HG03175 (cell line): ENCODE results near the gene HECTD3.
"Not testable (repeated sequence)": the region's sequence is repeated elsewhere in the genome, so short reads cannot be mapped to it uniquely, and the experiment has no call there.

Source experiments
- ATAC-seq: cut with Tn5 transposase; IDR thresholded peaks from one replicate; pipeline ENCODE4 v1.9.1; 2021; ENCODE audit warnings: mild to moderate bottlenecking, moderate library complexity; ENCODE audit not compliant: unreplicated experiment

The HECTD3 gene

DNA sequence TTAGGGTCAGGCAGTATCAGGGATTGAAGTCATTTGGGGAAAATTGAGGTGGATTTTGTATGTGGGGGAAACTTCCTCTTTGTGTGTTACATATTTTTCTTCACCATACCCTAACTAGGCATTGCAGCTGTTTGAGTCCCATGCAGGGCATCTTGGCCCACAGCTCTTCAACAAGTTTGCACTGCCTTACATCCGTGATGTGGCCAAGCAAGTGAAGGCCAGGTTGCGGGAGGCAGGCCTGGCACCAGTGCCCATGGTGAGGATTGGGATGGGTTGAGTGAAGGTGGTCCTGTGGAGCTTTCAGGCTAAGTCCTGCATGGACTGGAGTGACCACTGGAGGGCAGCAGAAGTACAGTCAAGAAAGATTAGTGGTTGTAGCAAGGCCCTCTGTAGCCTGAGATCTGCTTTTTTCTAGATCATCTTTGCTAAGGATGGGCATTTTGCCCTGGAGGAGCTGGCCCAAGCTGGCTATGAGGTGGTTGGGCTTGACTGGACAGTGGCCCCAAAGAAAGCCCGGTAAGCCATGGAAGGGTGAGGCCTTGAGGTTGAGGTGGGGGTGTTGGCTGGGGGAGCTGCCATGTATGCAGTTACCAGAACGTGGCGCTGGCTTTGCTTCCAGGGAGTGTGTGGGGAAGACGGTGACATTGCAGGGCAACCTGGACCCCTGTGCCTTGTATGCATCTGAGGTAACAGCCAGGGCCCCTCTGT is 3.4 kb upstream of the HECTD3 start:
- no peak for ATAC-seq

DNA sequence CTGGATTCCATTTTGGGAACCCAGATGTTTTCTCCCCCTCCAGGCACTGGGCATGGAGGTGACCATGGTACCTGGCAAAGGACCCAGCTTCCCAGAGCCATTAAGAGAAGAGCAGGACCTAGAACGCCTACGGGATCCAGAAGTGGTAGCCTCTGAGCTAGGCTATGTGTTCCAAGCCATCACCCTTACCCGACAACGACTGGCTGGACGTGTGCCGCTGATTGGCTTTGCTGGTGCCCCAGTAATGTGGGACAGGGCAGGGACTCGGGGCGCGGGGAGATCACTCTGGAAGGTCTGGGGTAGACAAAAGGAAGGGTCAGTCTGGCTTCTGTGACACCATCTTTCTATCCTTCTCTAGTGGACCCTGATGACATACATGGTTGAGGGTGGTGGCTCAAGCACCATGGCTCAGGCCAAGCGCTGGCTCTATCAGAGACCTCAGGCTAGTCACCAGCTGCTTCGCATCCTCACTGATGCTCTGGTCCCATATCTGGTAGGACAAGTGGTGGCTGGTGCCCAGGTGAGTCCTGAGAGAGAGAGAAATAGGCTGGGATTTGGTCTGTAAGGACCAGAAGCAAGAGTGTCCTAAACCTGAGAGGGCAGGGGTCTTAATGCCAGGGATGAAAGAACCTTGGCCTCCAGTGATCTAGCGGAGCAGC is 2.6 kb upstream of the HECTD3 start:
- ATAC-seq, result no peak

DNA sequence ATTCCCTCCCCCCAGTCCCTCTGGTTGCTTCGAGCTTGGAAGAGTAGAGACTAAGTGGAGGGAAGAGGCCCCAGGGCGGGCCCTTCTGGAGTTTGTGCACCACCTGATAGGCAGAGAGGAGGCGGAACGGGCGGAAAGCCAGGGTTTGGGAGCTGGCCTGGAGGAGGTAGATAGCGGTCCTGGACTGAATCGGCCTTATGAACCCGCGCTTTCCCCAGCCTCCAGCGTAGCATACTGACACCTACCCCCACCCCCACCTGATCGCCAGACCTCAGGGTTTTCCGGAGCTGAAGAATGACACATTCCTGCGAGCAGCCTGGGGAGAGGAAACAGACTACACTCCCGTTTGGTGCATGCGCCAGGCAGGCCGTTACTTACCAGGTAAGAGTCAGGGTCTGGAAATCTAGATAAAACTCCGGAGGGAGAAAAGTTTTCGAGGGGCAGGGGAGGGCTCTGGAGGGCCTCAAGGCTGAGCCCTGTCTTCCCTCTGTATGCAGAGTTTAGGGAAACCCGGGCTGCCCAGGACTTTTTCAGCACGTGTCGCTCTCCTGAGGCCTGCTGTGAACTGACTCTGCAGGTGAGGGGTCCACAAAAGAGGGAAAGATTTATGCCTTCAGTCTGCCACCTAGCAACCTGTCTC is 1.6 kb upstream of the HECTD3 start:
- ATAC-seq, result no peak

DNA sequence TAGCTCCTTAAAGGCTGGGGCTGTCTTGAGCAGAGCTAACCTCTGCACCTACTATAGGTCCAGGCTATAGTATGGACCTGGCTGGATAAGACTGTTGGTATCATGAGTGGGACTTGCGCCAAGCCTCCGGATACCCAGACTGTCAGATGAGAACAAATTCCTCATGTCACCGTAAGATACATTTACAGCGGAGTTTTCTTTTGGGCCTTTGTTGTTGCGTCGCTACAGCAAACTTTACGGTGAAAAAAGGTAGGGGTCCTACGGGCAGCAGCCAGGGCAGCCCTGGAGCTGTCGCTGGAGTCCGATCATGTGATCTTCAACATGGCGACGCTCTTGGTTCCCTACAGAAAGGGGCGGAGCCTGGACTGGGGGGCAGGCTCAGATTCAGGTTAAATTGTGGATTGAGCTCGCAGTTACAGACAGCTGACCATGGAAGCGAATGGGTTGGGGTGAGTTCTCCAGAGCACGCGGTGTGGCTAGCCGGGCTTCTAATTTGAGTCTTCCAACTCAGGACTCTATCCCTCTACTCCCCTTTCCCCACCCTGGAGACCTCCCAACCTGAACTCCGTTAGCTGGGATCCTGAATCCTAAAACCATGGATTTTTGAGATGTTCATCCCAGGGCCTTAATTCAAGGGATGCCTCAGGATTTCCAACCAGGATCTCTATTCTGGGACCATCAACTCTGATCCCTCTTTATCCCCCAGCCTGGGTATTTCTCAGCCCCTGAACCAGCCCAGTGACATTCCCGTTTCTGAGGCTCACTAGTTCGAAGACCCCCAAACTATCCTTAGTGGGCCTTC is 914 bp upstream of the HECTD3 start, which contains the start of gene UROD:
UROD (plus strand) TSS at position 418 of the 802 bp plus-strand sequence; CDS start at position 430, 12 bp downstream.
- peak; percentile 68 for ATAC-seq

DNA sequence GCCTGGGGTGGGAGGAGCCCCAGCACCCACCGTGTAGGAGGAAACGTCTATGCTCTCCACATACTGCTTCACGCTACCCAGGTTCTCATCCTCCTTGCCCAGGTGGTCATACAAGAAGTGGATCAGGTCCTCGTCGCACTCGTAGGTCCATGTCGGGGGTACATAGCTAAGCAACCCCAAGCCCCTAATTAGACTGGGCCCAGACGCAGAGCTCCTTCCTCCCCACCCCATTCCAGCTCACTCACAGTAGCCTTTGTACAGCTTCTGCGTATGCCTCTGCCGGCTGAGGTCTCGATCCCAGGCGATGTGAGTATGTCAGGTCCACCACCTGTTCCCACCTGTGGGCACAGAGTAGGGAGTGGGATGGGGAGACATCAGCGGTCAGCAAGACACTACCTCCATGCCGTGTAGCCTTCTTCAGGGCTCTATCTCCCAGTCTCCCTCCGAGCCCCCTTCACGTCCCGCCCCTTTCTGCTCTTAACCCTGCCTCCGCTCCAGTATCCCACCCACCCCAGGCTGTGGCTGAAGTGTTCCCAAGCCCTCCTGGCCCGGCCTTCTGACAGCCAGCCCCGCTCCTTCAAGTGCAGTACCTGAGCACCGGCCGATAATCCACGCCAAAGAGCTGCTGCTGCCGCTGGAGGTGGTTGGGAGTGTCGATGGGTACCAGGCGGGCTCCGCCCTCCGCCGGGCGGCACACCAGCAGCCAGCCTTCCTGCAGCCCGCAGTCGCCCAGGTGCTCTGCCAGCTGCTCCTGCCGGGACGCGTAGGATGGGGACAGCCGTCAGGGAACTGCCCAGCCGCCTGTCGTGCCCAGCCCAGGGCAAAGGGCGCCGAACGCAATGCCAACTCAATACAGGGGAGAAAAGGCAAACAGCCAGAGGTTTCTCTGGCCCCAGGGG is 919 bp downstream of the HECTD3 start:
- ATAC-seq, result no peak

DNA sequence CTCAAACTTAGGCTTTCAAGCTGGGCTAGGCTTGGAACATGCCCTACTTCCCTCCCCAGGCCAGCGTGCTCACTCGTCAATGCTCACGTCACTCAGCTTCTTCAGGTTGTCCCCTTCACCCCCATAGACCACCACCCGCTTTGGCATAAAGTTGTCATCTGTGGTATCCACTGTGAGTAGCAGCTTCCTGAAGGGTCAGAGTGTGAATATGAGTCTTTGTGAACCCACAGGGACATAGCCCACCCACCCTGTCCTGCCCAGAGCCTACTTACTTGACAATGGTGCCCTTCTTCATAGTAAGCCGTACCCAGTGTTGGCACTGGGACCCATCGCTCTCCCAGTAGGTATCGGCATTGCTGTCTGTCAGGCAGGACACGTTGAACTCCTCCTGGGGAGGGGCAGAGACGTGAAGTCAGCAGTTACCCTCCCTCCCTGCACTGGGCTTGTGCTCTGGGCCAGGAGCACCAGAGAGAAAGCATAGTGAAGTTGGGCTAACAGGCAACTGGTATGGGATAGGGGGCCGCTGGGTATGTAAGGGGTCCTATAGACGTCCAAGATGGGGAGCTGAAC is 1.7 kb downstream of the HECTD3 start:
- ATAC-seq, result no peak

DNA sequence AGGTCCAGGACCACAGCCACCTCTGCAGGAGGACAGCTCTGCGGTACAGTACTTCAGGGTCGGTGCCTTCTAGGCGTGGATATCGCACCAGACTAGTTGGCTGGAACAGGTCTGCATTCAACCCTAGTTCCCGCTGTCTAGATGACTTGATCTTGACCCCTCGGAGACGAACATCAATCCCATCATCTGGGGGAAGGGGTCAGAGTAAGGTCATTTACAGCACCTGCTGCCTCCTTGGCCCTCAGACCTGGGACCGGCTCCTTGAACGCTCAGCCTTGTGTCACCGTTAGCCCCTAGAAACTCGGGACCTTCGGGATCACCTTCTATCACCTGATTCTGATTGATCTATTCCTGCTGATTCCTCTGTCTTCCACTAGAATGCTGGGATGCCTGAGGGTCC is 2.6 kb downstream of the HECTD3 start:
- no peak for ATAC-seq

DNA sequence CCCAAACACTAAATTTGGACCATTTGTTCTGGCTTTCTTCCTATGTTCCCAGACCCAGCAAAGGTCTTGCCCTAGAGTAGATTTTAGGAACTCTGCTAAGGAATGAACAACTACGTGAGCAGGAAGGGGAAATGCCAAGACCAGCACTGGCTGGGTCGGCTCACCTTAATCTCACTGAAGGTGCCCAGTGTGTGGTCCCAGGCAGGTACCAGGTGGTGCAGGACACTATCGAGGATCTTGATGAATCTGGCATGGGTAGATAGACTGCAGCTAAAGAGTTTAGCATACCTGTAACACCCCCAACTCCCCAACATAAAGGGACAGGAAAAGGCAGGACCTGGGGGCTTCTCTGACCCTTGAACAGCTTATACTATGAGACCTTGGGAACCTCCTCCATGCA is 3.0 kb downstream of the HECTD3 start:
- ATAC-seq, result no peak

DNA sequence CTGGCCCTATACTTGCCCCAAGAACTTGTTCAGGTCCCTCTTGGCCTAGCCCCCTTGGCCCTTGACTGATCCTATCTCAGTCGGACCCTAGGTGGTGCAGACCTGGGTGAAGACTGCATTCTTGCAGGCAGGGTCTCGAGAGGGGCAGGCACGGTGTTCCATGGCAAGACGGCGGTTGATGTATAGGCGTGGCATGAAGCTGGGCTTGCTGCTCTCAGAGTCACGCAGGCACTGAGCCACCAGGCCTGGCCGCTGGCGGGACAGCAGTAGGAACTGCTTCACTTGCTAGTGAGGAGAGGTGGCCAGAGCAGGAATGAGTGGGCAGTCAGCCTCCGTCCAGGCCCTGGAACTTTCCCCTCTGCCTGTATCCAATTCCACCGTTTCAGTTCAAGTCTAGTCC is 3.8 kb downstream of the HECTD3 start:
- ATAC-seq, result no peak

DNA sequence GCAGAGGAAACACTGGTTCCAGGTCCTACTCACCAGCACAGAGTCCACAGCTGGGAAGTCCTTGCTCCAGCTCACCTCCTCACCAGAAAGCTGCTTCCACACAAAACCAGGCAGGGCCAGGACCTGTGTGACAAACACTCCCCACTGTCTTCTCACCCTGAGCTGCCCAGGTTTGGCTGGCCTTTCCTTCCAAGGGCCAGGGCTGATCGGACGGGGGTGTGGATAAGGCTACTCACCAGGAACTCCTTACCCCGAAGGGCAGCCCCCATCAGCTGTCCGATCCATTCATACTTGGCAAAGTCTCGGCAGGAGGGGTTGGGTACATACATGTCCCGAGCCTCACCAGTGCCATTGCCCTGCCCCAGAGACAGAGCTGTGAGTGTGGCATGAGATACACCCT is 5.4 kb downstream of the HECTD3 start:
- no peak for ATAC-seq

DNA sequence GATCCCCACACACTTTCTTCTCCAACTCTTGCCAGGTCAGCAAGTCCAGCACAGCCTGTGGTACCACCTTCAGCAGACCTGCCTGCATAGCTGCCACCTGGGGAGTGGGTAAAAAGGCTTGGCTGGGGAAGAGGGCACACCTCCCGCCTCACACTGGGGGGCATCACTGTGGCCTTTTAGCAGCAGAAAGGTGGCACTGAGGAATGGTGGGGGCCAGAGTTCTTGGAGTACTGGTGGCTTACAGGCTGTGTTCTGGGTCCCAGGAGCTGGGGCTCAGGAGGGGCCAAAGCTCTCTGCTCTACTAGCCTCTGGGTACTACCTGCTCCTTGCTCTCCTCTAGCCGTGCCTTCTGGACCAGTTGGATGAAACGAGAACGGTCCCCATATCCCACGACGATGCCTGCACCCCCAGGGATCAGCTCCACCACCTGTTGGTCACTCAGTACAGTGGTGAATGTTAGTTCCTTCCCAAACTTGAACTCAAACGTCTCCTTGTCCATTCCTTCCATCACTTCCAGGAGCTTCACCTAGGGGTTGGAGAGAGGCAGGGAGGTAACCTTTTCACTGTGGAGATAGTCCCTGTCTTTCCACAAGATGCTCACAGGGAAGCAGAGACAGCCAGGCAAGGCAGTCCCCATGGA is 6.7 kb downstream of the HECTD3 start:
- ATAC-seq, result no peak

DNA sequence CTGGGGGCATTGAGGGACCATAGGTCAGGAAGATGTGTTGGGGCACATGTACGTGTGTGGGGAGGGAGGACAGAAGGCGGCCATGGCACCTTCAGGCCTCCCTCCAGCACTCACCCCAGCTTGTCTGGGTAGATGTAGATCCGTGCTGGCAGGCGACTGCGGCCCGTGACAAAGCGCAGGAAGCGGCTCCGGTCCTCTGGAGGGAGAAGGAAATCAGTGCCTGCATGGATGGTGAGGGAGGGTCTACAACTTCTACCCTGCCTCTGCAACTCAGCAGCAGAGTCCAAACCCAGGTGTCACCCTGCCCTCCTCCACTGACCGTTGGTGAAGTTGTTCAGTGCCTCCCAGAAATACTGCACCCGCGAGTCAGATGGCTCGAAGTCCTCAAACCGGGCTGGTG is 7.4 kb downstream of the HECTD3 start:
- ATAC-seq, result no peak

DNA sequence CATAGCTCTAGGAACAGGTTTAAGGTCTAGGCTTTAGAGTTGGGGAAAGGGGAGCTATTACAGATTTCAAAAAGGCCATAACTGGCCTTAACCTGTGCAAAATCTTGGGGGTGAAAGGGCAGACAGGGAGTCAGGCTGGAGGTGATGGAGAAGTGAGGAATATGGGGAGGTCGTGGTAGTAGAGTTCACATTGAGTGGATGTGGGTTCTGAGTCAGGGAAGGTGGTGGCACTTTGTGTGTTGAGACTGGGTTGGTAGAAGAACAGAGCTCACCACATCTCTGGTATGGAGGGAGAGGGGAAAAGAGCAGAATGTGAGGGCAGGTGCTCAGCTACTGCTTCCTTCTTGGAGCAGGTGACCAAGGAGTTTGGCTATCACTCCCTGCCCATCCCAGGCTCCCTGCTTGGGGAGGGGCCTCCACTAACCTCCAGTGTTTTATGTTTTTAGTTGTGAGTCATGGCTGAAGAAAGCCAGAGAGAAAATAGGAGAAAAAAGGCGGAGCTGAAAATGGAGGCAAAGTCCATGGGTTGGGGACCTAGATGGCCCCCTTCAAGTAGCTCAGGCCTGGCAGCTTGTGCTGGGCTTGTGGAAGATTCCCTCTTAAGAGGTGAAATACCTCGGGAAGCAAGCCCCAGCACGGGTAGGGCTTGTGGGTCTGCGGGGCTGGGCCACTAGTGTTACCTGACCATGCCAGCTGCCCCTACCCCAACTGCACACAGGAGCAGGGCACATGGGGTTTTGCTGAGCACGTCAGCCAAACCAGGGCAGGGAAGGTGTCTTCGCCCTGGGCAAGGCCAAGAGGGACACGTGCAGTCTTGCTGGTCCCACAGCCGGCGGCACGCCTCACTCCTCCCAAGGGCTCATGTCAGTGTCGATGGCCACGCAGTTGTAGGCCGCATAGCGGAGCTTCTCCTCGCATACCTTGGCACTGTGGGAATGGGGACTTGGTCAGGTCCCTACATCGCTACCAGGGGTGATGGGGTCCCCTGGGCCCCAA is 8.2 kb downstream of the HECTD3 start:
- ATAC-seq, result no peak

DNA sequence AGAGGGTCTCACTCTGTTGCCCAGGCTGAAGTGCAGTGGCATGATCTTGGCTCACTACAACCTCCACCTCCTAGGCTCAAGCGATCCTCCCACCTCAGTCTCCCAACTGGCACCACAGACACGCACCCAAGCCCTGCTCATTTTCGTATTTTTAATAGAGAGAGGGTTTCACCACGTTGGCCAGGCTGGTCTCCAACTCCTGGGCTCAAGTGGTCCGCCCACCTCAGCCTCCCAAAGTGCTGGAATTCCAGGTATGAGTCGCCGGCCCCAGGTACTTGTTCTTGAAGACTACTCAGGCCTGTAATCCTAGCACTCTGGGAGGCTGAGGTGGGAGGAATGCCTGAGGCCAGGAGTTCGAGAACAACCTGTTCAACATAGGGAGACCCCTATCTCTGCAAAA is 9.5 kb downstream of the HECTD3 start:
- ATAC-seq, result not testable (repeated sequence)

DNA sequence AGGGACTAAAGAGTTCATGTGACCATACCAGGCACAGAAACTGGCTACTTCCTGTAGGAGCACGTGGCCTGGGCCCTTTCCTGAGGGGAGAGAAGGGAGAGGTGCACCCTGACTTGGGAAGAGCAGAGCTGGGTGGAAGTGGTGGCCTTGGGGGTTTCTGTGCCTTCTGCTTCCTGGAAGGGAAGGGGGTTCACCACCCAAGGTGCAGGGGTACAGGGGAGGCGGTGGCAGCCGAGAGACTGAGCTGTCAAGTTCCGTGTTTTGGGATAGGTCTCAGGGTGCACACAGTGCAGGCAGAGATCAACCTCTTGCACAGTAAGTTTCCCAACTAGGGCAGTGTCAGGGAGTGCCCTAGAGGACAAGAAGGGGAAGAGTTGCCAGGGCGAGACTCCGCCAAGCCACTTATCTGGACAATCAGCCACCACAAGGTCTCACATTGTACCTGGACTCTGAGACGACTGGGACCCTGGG is 10.1 kb downstream of the HECTD3 start:
- no peak for ATAC-seq

DNA sequence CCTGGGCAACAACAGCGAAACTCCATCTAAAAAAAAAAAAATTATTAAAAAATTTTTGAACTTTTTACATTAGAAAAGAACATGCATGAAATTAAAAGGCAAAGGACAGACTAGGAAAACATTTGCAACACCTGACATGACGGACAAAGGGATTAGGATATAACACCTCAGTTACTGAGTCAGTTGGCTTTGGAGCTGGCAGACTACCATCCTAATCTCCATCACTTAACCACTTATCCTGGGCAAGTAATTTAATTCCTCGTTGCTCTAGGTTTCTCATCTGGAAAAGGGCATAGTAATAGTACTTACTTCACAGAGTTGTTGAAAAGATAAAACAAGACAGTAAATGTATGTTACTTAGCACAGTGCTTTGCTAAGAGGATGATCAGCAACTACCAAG is 11.9 kb downstream of the HECTD3 start:
- ATAC-seq, result no peak

DNA sequence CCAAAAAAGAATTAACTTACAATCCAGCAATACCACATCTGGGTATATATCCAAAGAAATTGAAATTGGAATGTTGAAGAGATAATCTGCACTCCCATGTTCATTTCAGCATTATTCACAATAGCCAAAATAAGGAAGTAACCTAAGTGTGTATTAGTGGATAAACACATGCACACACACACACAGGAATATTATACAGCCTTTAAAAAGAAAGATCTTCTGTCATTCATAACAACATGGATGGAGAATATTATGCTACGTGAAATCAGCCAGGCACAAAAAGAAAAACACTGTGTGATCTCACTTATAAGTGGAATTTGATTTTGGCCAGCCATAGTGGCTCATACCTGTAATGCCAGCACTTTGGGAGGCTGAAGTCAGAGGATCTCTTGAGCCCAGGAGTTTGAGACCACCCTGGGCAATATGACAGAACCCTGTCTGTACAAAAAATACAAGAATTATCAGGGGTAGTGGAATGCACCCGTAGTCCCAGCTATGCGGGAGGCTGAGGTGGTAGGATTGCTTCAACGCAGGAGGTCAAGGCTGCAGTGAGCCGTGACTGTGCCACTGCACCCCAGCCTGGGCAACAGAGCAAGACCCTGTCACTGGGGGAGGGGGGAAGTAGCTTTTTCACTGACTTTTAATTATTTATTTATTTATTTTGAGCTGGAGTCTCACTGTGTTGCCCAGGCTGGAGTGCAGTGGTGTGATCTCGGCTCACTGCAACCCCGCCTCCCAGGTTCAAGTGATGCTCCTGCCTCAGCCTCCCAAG is 15.5 kb downstream of the HECTD3 start:
- no peak for ATAC-seq
